Prostate gland (tissue), 2 donors: Measurements from ENCODE around the gene POLD1. TPM values are rescaled to one million over a fixed set of nuclear protein-coding genes. Genes with fewer than 3 reads are reported as not detected.
"Not testable (repeated sequence)": the region's sequence is repeated elsewhere in the genome, so short reads cannot be mapped to it uniquely, and the experiment has no call there.

Experiments used
- DNase-seq: peaks from one replicate; pipeline ENCODE4 v3.0.0-alpha.2; 2019; ENCODE audit warnings: low spot score
- H3K27ac ChIP-seq, 2 donors: fragments of 200-600 bp; sonication (generic); 2 replicates each; pipeline ENCODE4 v1.5.1; 2017 to 2019
- H3K27me3 ChIP-seq: fragments of 200-600 bp; sonication (generic); replicated peaks from 2 replicates; pipeline ENCODE4 v1.5.1; 2019; ENCODE audit not compliant: insufficient read depth
- H3K36me3 ChIP-seq, 2 donors: fragments of 200-600 bp; sonication (generic); 1 replicate in 1 of 2; 2 replicates in 1 of 2; pipeline versions ENCODE4 v1.5.1 to v1.8.1; 2017 to 2019
- H3K4me1 ChIP-seq: fragments of 200-600 bp; sonication (generic); replicated peaks from 2 replicates; pipeline ENCODE4 v1.5.1; 2019
- H3K4me3 ChIP-seq, 2 donors: fragments of 200-600 bp; sonication (generic); 2 replicates each; pipeline ENCODE4 v1.5.1; 2017 to 2019
- H3K9me3 ChIP-seq: fragments of 200-600 bp; sonication (generic); 2 replicates; pipeline ENCODE4 v1.5.1; 2017
- CTCF ChIP-seq, 4 experiments: fragments of 200-600 bp in 2 of 4; fragments of 450-650 bp in 2 of 4; sonication (generic) in 2 of 4; IDR thresholded peaks; 1 replicate in 3 of 4; 2 replicates in 1 of 4; pipeline ENCODE4 v1.5.1; 2016 to 2019; ENCODE audit warnings: antibody characterized with exemption in 4 of 4, mild to moderate bottlenecking in 2 of 4, moderate library complexity in 2 of 4
- POLR2A ChIP-seq: fragments of 450-650 bp; IDR thresholded peaks from one replicate; pipeline ENCODE4 v1.6.1; 2016; ENCODE audit warnings: antibody characterized with exemption, mild to moderate bottlenecking
- POLR2AphosphoS5 ChIP-seq: sonication (generic); formaldehyde crosslinking; IDR thresholded peaks from one replicate; pipeline ENCODE4 v1.6.1; 2017; ENCODE audit warnings: antibody characterized with exemption
- WGBS: methylation state at CpG from one replicate; pipeline ENCODE4 v1.1.5; 2018; 5-methylcytosine and 5-hydroxymethylcytosine counted together
- intact Hi-C: fragments of 100-400 bp; cut with DNase I; formaldehyde crosslinking; loops from one replicate; pipeline ENCODE4 v1.14.2; 2022
- total RNA-seq, 2 donors: library from RNA; depleted of rRNA; stranded (reverse); fragments of >200 nt; gene quantifications; one replicate each; pipeline ENCODE4 v1.1.0, GENCODE V29; 2016

The POLD1 gene
- total RNA-seq, 2 donors from 2014 or later, result 15.6 to 35.7 TPM

- Histone ChIP-seq H3K27ac (no peak overlapping the region), H3K9me3 (no peaks in the 10 kb centered on the region), H3K4me3 (no peak overlapping the region), H3K4me1 (no peaks in the 10 kb centered on the region), H3K27me3 (no peaks in the 10 kb centered on the region), H3K36me3 (no peaks in the 10 kb centered on the region)
- intact Hi-C loops, result no loop called here
- WGBS, result 80% methylated on average over 8 of the region's 8 CpGs
- TF ChIP-seq POLR2A, result no peak
- no peak for TF ChIP-seq POLR2AphosphoS5
- no peak for TF ChIP-seq CTCF (IDR thresholded peaks at IDR 0.05)
- no peak for DNase-seq
Measured at GRCh38 chr19:50344661-50345318, 39.4 kb upstream of the POLD1 start.

- H3K27ac ChIP-seq, DNase-seq, intact Hi-C loops, H3K4me1 ChIP-seq, H3K27me3 ChIP-seq, H3K4me3 ChIP-seq, H3K36me3 ChIP-seq, H3K9me3 ChIP-seq: not testable (repeated sequence)
- WGBS, result 63% methylated on average over 8 of the region's 8 CpGs
Measured at GRCh38 chr19:50347089-50347581, 37.0 kb upstream of the POLD1 start.

- no peak for DNase-seq
- no peak for TF ChIP-seq POLR2A
- no peak for TF ChIP-seq POLR2AphosphoS5
- no peak for TF ChIP-seq CTCF (IDR thresholded peaks at IDR 0.05)
- intact Hi-C loops, result no loop called here
- Histone ChIP-seq H3K4me3 (no peak overlapping the region), H3K36me3 (no peaks in the 10 kb centered on the region), H3K9me3 (no peaks in the 10 kb centered on the region), H3K27me3 (no peaks in the 10 kb centered on the region), H3K27ac (no peak overlapping the region), H3K4me1 (no peaks in the 10 kb centered on the region)
- WGBS, result 63% methylated on average over 22 of the region's 22 CpGs
Measured at GRCh38 chr19:50349277-50350057, 34.7 kb upstream of the POLD1 start.

GRCh38 chr19:50352242-50352641, 31.9 kb upstream of the POLD1 start:
- 61% methylated on average over 4 of the region's 4 CpGs for WGBS
- no peaks in the 10 kb centered on the region for H3K4me1 ChIP-seq
- no peaks in the 10 kb centered on the region for H3K36me3 ChIP-seq
- intact Hi-C loops, result no loop called here
- H3K27me3 ChIP-seq, result no peaks in the 10 kb centered on the region
- H3K9me3 ChIP-seq, result no peaks in the 10 kb centered on the region
- no peak overlapping the region for H3K27ac ChIP-seq
- no peak for TF ChIP-seq POLR2A
- TF ChIP-seq CTCF (IDR thresholded peaks at IDR 0.05), result no peak
- H3K4me3 ChIP-seq, result no peak overlapping the region
- DNase-seq, result no peak

GRCh38 chr19:50353487-50353880, 30.7 kb upstream of the POLD1 start:
- intact Hi-C loops, H3K36me3 ChIP-seq, H3K27ac ChIP-seq, H3K4me3 ChIP-seq, H3K9me3 ChIP-seq, DNase-seq, H3K27me3 ChIP-seq, H3K4me1 ChIP-seq: not testable (repeated sequence)
- 92% methylated on average over 7 of the region's 7 CpGs for WGBS
